ENCODE results near the gene C3orf18. TPM values are rescaled to one million over a fixed set of nuclear protein-coding genes. Genes with fewer than 3 reads are reported as not detected.

C3orf18 gene
- total RNA-seq, 2 donors from 2014 or later: 5.1 to 6.2 TPM

GRCh38 chr3:50599115-50599715 lies 31.7 kb upstream of the C3orf18 start:
- Mint-ChIP-seq H3K4me1 (ENCODE audit: low read depth in 2 of 2) (peaks cover 64 to 65% of the 10 kb centered on the region in 2 donors), H3K4me3 (peak overlapping the region; percentile 88), H3K36me3 (peaks cover 3% of the 10 kb centered on the region)

GRCh38 chr3:50594253-50594785 lies 26.8 kb upstream of the C3orf18 start:
- H3K9me3 Mint-ChIP-seq: no peaks in the 10 kb centered on the region
- H3K27me3 Mint-ChIP-seq: no peaks in the 10 kb centered on the region
- H3K27ac Mint-ChIP-seq: peak overlapping the region; percentile 83 to 85
- H3K4me3 Mint-ChIP-seq: no peak overlapping the region
- no peaks in the 10 kb centered on the region for H3K36me3 Mint-ChIP-seq
- ATAC-seq (no peak), DNase-seq (ENCODE audit: low spot score) (no peak)
- H3K4me1 Mint-ChIP-seq (ENCODE audit: low read depth in 2 of 2): peaks cover 41 to 42% of the 10 kb centered on the region in 2 donors

More at GRCh38 chr3:50599115-50599715, 31.7 kb upstream of the C3orf18 start:
- ATAC-seq (no peak), DNase-seq (ENCODE audit: low spot score) (no peak)
- no peaks in the 10 kb centered on the region for H3K9me3 Mint-ChIP-seq
- peak overlapping the region; percentile 99 for H3K27ac Mint-ChIP-seq
- no peaks in the 10 kb centered on the region for H3K27me3 Mint-ChIP-seq

GRCh38 chr3:50592568-50592967 lies 25.0 kb upstream of the C3orf18 start:
- Mint-ChIP-seq H3K27me3 (no peaks in the 10 kb centered on the region), H3K27ac (peak overlapping the region; percentile 83 to 85), H3K4me1 (ENCODE audit: low read depth in 2 of 2) (peaks cover 45% of the 10 kb centered on the region in 2 donors), H3K4me3 (peak overlapping the region; percentile 23), H3K9me3 (no peaks in the 10 kb centered on the region), H3K36me3 (no peaks in the 10 kb centered on the region)
- no peak for DNase-seq (ENCODE audit: low spot score)
- no peak for ATAC-seq

DNA sequence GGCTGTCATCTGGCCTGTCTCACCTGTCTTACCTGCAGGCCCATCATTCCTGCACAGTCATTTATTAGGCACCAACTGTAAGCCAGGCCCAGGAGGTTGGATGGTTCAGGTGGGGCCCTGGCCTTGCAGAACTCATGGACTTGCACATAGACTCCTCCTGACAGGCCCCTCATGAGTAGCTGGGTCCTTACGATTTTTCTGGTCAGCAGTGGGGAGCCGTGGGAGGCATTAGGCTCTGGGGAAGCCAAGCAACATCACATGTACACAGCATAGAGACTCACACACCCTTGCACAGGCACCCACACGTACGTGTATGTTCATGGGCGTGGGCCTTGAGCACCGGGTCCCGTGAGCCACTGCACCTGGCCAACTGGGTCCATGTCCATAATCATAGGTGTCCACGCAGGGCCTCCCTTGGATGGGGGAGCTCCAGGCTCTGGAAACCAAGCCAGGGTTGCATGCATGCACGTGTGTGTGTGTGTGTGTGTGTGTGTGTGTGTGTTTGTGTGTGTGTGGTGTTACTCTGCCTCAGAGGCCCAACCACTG lies 23.7 kb upstream of the C3orf18 start:
- peaks cover 49% of the 10 kb centered on the region in 2 donors for H3K4me1 Mint-ChIP-seq (ENCODE audit: low read depth in 2 of 2)
- H3K27ac Mint-ChIP-seq: peak overlapping the region; percentile 85
- no peaks in the 10 kb centered on the region for H3K9me3 Mint-ChIP-seq
- no peaks in the 10 kb centered on the region for H3K27me3 Mint-ChIP-seq
- ATAC-seq: peak in 1 of 2 donors; percentile 1
- H3K36me3 Mint-ChIP-seq: no peaks in the 10 kb centered on the region
- no peak for DNase-seq (ENCODE audit: low spot score)
- peak overlapping the region; percentile 57 for H3K4me3 Mint-ChIP-seq

DNA sequence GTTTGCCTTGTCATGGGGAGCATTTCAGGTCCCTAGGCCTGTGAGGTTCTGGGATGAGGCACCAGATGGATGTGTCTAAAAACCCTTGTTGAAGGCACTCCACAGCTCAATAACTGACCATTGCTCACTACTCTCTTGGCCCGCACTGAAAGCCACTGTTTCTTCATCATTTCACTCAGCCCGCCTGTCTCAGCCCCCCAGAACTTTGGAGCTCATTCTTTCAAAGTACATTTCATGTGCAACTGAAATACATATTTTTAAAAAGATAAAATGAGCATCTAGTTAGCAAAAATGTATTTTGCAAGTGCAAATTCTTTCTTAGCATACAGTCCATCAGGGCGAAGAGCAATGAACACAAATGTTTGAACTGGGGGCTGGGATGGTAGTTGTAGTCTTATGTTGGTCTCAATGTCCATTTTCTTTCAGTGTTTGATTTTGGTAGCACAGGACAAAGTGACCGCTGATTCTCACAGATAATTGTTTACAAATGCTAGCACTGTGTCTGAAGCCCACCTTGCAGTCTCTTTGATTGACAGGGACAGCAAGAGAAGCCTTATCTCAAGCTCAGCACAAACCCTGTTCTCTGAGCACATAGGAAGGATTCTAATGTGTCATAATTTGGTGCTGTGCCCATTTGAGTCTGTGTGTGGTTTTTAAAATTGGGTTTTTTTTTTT lies 21.3 kb upstream of the C3orf18 start:
- H3K36me3 Mint-ChIP-seq: peaks cover 5% of the 10 kb centered on the region
- H3K4me3 Mint-ChIP-seq: peak overlapping the region; percentile 69
- H3K9me3 Mint-ChIP-seq: no peaks in the 10 kb centered on the region
- H3K4me1 Mint-ChIP-seq (ENCODE audit: low read depth in 2 of 2): peaks cover 48 to 50% of the 10 kb centered on the region in 2 donors
- no peaks in the 10 kb centered on the region for H3K27me3 Mint-ChIP-seq
- no peak for ATAC-seq
- no peak for DNase-seq (ENCODE audit: low spot score)
- peak overlapping the region; percentile 85 for H3K27ac Mint-ChIP-seq

GRCh38 chr3:50587806-50588758 lies 20.5 kb upstream of the C3orf18 start:
- Mint-ChIP-seq H3K27ac (peak overlapping the region; percentile 85), H3K9me3 (no peaks in the 10 kb centered on the region)

DNA sequence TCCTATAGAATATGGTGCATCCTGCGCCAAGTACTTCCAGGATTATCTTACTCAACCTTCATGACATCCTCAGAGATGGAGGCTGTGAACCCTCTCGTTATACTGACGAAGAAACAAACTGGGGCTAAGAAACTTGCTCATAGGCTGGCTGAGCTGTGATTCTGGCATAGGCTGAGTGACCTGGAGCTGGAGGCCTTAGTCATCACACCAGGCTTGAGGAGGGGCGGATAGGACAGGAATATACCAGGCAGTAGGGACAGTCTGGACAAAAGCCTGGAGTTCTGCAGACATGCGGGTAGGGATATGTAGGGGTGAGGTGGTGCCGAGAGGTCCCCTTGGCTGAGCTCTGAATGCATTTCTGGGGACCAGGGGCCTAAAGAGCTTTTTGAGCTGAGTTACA lies 19.8 kb upstream of the C3orf18 start:
- ATAC-seq: no peak
- peak overlapping the region; percentile 85 for H3K27ac Mint-ChIP-seq
- H3K4me3 Mint-ChIP-seq: peak overlapping the region; percentile 2
- no peaks in the 10 kb centered on the region for H3K9me3 Mint-ChIP-seq
- DNase-seq (ENCODE audit: low spot score): no peak
- H3K36me3 Mint-ChIP-seq: peaks cover 5% of the 10 kb centered on the region
- no peaks in the 10 kb centered on the region for H3K27me3 Mint-ChIP-seq
- peaks cover 36 to 38% of the 10 kb centered on the region in 2 donors for H3K4me1 Mint-ChIP-seq (ENCODE audit: low read depth in 2 of 2)

More at GRCh38 chr3:50587806-50588758, 20.5 kb upstream of the C3orf18 start:
- ATAC-seq: peak; percentile 78 to 83
- Mint-ChIP-seq H3K4me3 (peak overlapping the region; percentile 69), H3K36me3 (peaks cover 5% of the 10 kb centered on the region), H3K27me3 (no peaks in the 10 kb centered on the region), H3K4me1 (ENCODE audit: low read depth in 2 of 2) (peaks cover 43 to 46% of the 10 kb centered on the region in 2 donors)
- DNase-seq (ENCODE audit: low spot score): peak; percentile 89

- Mint-ChIP-seq H3K36me3 (peaks cover 5% of the 10 kb centered on the region), H3K9me3 (no peaks in the 10 kb centered on the region), H3K4me1 (ENCODE audit: low read depth in 2 of 2) (peaks cover 34 to 35% of the 10 kb centered on the region in 2 donors), H3K27ac (no peak overlapping the region), H3K27me3 (no peaks in the 10 kb centered on the region), H3K4me3 (no peak overlapping the region)
- DNase-seq (ENCODE audit: low spot score) (no peak), ATAC-seq (no peak)
Observed at GRCh38 chr3:50586763-50587070, 19.2 kb upstream of the C3orf18 start.

DNA sequence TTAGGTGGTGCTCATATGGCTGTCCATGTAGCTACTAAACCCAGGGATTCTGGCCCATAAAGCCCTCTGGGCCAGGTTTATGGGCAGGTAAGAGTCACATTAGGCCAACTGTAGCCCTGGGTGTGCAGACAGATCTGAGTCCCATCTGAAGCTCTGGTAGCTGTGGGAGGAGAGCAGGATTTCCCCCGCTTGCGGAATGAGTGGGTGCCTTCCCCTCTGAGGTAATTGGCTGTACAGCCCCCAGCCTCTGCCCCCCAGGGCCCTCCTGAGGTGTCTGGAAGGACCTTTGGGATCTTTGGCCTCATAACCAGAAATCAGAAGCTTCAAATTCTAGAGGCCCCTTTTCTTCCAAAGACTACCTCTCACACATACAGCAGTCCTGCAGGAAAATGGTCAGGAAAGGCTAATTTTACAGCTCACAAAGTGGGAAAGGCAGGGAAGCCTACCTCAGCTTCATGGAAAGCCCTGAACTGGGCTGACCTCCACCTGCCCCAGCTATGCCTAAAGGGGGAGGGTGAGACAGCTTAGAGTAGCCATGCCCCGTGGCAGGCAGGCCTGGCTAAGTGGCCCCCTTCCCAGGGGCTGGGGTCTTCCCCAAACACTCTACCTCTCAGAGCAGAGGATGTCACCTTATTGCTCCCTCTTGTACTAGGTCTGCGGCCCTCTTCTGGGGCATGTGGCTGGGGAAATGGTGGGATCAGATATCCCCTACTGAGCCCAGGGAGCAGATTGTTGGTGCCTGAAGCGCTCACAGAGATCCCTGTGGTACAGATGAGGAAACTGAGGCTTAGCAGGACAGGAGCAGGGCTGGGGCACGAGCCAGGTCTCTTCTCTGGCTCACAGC lies 18.6 kb upstream of the C3orf18 start:
- DNase-seq (ENCODE audit: low spot score) (no peak), ATAC-seq (no peak)
- Mint-ChIP-seq H3K27me3 (no peaks in the 10 kb centered on the region), H3K4me3 (no peak overlapping the region), H3K9me3 (no peaks in the 10 kb centered on the region), H3K36me3 (peaks cover 5% of the 10 kb centered on the region), H3K27ac (no peak overlapping the region), H3K4me1 (ENCODE audit: low read depth in 2 of 2) (peaks cover 31 to 33% of the 10 kb centered on the region in 2 donors)

DNA sequence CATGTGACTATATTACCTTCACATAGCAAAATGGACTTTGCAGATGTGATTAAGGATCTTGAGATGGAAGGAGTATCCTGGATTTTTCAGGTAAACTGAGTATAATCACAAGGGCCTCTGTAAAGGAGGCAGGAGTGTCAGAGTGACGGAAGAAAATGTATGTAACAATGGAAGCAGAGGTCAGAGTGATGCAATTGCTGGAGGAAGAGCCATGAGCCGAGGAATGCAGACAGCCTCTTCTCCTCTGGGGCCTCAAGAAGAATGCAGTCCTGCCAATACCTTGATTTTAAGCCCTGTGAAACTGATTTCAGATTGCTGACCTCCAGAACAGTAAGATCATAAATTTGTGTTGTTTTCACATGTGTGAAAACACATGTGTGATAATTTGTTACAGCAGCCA lies 16.8 kb upstream of the C3orf18 start:
- DNase-seq (ENCODE audit: low spot score): no peak
- ATAC-seq: no peak
- Mint-ChIP-seq H3K27me3 (no peaks in the 10 kb centered on the region), H3K9me3 (no peaks in the 10 kb centered on the region), H3K27ac (peak overlapping the region in 1 of 2 donors; percentile 1), H3K4me3 (no peak overlapping the region), H3K4me1 (ENCODE audit: low read depth in 2 of 2) (peaks cover 27% of the 10 kb centered on the region in 2 donors), H3K36me3 (peaks cover 5% of the 10 kb centered on the region)

GRCh38 chr3:50583897-50584296 lies 16.4 kb upstream of the C3orf18 start:
- DNase-seq (ENCODE audit: low spot score): no peak
- no peak overlapping the region for H3K4me3 Mint-ChIP-seq
- no peaks in the 10 kb centered on the region for H3K27me3 Mint-ChIP-seq
- no peak overlapping the region for H3K27ac Mint-ChIP-seq
- ATAC-seq: no peak
- H3K9me3 Mint-ChIP-seq: no peaks in the 10 kb centered on the region
- peaks cover 5% of the 10 kb centered on the region for H3K36me3 Mint-ChIP-seq
- H3K4me1 Mint-ChIP-seq (ENCODE audit: low read depth in 2 of 2): peaks cover 27 to 29% of the 10 kb centered on the region in 2 donors

DNA sequence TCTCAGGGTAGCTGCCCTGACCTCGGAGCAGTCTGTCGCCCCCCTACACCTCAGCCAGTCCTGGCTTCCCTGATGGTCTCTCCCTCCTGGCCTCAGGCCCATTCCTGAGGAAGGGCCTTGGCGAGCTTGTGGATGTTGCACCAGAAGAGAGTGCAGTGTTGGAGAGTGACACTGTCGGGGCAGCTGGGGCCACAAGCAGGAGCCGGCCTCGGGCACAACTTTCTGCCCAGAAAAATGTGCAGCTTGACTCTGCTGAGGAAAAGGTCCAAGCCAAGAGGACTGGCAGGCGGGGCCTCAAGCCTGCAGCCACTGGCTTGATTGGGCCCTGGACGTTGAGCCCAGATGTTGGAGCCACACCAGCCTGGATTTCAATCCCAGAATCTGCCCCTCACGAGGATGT lies 14.5 kb upstream of the C3orf18 start:
- no peak overlapping the region for H3K4me3 Mint-ChIP-seq
- peaks cover 5% of the 10 kb centered on the region for H3K36me3 Mint-ChIP-seq
- DNase-seq (ENCODE audit: low spot score): no peak
- H3K9me3 Mint-ChIP-seq: no peaks in the 10 kb centered on the region
- H3K4me1 Mint-ChIP-seq (ENCODE audit: low read depth in 2 of 2): peaks cover 10 to 14% of the 10 kb centered on the region in 2 donors
- H3K27me3 Mint-ChIP-seq: no peaks in the 10 kb centered on the region
- H3K27ac Mint-ChIP-seq: no peak overlapping the region
- ATAC-seq: no peak

DNA sequence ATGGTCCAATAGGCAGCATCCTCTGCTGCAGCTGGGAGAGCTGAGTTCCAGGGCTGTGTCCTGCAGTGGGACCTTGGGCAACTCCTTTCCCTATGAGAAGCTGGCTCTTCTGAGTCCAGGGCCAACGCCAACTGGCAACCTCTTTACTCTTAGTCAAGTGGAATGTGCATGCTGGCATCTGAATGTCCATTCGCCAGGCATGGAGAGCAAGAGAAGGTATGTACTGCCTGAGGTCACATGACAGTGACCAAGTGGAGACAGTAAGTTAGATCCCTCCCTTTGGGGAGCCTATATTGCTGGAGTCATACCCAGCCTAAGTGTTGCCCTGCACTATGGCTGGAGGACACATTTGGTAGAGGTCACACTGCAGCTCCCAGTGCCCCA lies 13.9 kb upstream of the C3orf18 start:
- no peaks in the 10 kb centered on the region for H3K27me3 Mint-ChIP-seq
- no peak overlapping the region for H3K4me3 Mint-ChIP-seq
- no peak for ATAC-seq
- no peak for DNase-seq (ENCODE audit: low spot score)
- H3K36me3 Mint-ChIP-seq: peaks cover 5% of the 10 kb centered on the region
- H3K27ac Mint-ChIP-seq: no peak overlapping the region
- peaks cover 10 to 14% of the 10 kb centered on the region in 2 donors for H3K4me1 Mint-ChIP-seq (ENCODE audit: low read depth in 2 of 2)
- H3K9me3 Mint-ChIP-seq: no peaks in the 10 kb centered on the region

Measured in natural killer cell treated with Interleukin-12 subunit alpha and Interleukin-12 subunit beta and Interleukin-15 and Interleukin-18, amount 100 ng/mL, for 72 hours (primary cell).